NB4 (cell line): Measurements from ENCODE around the gene ITFG2.

ENCODE experiments used
- CTCF ChIP-seq: IDR thresholded peaks from one replicate; pipeline ENCODE4 v1.5.1; 2012; ENCODE audit warnings: low read depth, low read length
- POLR2A ChIP-seq: IDR thresholded peaks from 2 replicates; pipeline ENCODE4 v1.6.1; 2011; ENCODE audit warnings: mild to moderate bottlenecking; ENCODE audit not compliant: insufficient read length; ENCODE audit errors: extremely low read depth

GRCh38 chr12:2785017-2785416 is 27.5 kb upstream of the ITFG2 start:
- TF ChIP-seq CTCF (no peak), POLR2A (no peak)
